Glomerular visceral epithelial cell (primary cell): ENCODE data around the gene ULK4.

Source experiments
- DNase-seq: peaks from one replicate; pipeline ENCODE4 v3.0.0-alpha.2; 2016; ENCODE audit errors: extremely low spot score

Gene ULK4

GRCh38 chr3:41363830-41364523, 597.9 kb downstream of the ULK4 start:
- no peak for DNase-seq

DNA sequence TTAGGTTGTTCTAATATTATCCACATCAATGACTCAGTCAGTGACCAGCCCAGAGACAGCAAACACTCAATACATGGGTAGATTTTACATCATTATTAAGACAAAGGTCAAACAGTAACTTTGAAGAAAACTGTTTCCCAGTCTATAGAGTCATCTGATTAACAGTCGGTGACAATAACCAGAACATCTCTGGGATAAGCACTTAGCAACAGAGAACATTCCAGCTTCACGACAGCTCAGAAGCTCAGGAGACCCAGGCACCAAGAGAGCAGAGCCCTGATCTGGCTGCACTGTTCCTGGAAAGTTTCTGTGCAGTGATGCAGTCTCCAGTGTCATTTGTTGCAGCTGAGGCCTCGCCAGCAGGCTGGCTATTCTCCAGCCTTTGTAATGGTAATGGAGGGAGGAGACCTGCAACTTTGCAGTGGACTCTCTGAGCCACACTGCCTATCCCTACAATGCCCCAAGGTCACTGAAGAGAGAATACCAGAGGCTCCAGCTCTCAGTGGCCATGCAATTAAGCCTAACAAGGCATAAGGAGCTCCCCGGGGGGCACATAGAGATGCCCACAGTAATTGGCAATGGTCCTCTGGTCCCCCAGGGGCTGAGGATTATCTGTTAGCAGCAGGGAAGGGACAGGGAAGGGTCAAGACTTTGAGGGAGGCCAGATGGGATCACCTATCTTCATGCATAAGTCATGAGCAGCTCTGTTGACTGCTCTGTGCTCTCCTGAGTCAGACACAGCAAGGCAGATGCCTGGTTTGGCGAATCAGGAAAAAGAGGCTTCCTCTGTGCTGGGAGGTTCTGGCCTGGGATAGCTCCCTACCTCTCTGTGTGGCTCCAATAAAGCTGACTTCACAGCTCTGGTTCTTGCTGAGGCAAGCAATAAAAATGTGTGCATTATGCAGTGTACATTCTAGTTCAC, 599.0 kb downstream of the ULK4 start:
- DNase-seq, result no peak

DNA sequence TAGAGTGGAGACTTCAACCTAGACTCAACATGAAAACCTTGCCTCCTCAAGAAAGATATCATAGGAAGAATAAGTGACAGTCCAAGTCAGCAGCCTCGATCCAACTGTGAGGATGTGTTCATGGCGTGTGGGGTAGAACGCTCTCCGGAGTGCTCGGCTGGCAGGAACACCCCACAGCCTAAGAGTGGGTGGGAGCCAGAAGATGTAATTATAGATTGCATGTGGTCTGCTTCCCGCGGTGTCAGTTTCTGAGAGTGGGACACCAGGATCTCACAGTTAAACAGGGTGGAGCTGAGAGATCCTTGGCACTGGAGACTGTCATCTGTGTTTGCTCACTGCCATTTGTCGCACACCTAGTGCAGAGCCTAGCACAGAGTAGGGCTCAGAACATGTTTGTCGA, 604.6 kb downstream of the ULK4 start:
- DNase-seq, result no peak

GRCh38 chr3:41356775-41357174, 605.1 kb downstream of the ULK4 start:
- DNase-seq, result no peak

GRCh38 chr3:41352510-41352909, 609.4 kb downstream of the ULK4 start:
- no peak for DNase-seq

GRCh38 chr3:41350441-41350840, 611.5 kb downstream of the ULK4 start:
- peak; percentile 16 for DNase-seq

DNA sequence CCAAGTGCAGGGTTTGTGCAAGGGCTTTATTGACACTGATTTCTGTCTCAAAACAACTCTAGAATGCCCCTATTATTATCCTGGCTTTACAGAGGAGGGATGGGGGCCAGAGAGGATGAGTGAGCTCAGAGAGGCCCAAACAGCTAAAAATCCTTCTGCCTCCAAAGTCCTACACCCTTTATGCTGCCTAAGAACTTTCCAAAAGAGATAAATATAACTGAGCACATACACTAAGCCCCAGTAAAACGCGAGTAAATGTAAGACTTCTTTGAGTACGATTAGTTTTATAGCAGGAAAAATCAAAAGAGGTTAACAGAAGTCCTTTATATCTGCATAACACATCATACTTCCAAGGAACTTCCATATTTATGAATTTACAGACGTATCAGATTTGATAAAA, 613.5 kb downstream of the ULK4 start:
- no peak for DNase-seq

GRCh38 chr3:41346698-41347270, 615.1 kb downstream of the ULK4 start:
- peak; percentile 6 for DNase-seq

DNA sequence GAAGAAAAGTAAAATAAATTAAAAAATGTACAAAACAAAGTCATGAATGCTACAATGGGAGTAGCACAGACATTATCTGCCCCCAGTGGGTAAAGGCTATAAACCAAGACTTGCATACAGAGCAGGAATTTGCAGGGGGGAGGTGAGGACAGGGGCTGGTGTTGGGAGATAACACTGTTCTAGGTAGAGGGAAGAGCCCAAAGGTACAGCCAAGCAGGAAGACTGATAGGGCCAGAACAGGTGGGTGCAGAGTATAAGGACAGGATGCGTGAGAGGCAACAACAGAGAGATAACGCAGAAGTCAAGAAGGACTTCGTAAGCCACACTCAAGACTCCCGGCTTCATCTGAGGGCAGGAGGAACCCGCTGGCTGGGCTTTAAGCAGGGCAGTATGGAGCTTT, 616.1 kb downstream of the ULK4 start:
- no peak for DNase-seq

DNA sequence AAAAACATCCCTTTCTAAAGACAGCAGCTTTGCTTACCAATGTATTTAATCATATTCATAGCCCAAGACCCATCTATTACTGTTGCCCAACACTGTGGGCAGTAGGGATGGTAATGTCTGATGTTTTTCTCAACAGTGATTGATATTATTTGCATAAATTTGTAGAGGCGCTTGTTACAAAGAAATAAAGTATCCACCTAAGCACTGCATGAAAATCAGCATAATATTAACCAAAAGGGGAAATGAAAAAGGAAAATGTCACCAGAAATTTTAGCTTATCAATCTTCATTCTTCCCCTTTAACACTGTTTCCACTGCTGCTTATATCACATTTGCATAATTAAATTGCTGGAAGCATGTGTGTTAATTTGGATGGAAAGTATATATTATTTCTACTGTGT, 622.1 kb downstream of the ULK4 start:
- no peak for DNase-seq

GRCh38 chr3:41338276-41338675, 623.6 kb downstream of the ULK4 start:
- DNase-seq, result peak; percentile 31

DNA sequence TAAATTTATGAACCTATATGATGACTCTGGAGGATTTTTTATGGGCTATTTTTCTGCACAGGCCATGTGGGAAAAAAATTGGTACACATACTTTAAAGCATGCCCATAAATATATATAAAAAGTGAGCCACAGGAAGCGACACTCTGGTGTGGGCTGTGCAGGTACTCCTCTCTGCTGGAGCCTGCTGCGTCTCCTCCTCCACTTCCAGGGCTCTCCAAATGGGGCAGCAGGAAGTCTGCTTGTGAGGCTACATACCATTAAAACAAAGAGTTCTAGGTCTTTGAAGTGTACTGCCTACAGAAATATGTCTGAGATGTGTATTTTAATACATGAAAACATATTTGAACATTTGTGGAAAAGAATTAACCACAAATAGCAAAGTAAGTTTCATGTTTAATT, 627.5 kb downstream of the ULK4 start:
- DNase-seq, result no peak

GRCh38 chr3:41331041-41331440, 630.9 kb downstream of the ULK4 start:
- no peak for DNase-seq

DNA sequence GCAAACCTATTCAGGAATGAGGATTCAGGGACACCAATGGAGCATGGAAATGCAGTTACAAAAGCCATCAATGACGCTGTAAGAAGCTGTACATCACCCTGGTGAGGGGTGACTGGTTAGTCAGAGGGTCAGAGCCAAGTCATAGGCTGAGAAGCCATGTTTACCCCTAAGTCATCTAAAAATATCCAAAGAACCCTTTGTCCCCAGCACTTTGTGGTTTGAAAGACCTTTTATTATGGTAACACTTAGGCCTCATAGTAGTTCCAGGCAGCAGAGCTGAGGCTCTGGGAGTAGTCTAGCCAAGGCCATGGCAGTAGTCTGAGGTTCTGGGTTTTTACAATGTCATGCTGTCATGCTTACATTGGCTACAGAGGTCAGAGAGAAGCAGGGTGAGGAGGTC, 631.4 kb downstream of the ULK4 start:
- no peak for DNase-seq

GRCh38 chr3:41329881-41330280, 632.0 kb downstream of the ULK4 start:
- no peak for DNase-seq

DNA sequence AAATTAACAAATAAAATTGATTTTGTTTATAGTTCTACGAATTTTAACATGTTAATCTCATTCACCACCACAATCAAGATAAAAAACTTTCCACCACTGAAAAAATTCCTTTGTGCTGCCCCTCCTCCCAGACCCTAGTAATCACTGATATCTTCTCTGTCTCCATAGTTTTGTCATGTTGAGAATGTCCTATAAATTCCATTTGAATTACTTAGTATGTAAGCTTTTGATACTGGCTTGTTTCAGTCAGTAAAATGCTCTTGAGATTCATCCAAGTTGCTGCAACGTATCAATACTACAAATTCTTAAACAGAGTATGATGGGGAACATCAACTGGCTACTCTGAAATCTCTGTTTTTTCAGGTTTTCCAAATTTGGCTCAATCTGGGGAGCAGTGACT, 633.0 kb downstream of the ULK4 start:
- no peak for DNase-seq

- no peak for DNase-seq
These were observed 634.2 kb downstream of the ULK4 start for GRCh38 chr3:41327718-41328117.

DNA sequence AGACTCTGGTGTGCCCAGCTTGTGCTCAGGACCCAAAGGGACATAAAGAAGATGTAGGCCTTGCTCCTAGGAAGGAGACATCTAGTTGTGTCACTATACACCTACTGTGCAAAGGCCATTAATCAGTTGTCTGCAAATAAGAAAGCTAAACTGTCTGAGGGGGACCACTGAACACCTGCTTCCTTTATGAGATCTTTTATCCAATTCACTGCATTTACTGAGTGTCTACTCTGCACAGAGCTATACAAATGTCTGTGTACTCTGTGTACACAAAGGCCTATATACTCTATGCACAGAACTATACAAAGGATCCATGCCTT, 637.8 kb downstream of the ULK4 start:
- no peak for DNase-seq

DNA sequence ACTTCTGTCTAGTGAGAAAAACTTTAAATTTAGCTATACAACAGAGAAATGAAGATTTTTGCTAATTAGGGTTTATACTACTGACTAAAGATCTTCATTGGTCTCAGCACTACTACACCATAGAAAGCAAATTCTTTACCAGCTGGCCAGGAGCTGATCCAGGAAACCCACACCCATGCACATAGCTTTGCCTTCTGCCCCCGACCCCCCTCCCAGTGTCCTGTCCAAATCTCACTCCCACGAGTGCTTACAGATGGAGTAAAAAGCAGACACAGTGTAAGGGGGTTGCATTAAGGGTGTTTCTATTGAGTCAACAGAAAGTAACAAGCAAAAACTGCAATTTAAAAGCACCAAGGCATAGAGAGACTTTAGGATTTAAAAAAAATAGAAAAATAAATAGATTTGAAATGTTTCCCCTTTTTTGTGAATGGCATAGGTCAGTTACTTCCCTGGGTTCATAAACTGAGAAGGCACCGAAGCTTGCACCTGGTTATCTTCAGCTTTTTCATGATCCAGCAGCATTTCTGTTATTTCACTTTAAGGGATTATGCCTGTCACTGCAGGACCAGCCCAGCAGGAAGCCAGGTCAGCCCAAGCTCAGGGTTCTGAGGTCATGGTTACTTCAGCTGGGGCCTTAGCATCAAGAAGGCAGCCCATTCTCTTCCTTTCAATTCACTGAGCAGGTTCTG, 638.3 kb downstream of the ULK4 start:
- no peak for DNase-seq

- no peak for DNase-seq
These were observed 640.3 kb downstream of the ULK4 start for GRCh38 chr3:41321642-41321980.

GRCh38 chr3:41320953-41321641, 640.8 kb downstream of the ULK4 start:
- DNase-seq, result no peak

DNA sequence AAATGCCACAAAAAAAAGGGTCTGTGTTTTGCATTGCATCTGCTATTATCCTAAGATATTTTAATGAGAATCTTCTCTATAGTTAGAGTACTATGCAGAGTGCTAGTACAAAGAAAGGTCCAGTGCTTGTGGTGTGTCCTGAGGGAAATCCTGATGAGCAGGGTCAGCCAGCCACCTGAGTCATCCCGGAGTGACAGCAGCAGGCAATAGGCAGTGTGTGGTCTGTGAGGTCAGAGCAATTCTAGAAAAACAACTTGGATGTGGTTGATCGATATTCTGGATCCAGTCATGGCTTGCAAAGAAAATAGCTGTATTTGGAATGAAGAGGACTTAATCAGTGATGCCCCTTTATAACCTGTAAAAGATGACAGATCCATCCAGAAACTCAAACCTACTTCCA, 643.4 kb downstream of the ULK4 start:
- peak; percentile 51 for DNase-seq
